Activated CD4-positive, alpha-beta T cell treated with anti-CD3 and anti-CD28 coated beads for 48 hours (primary cell): ENCODE data around the gene CNPPD1.
"Not testable (repeated sequence)": the region's sequence is repeated elsewhere in the genome, so short reads cannot be mapped to it uniquely, and the experiment has no call there.

Experiments used
- DNase-seq: peaks from one replicate; pipeline ENCODE4 v3.0.0-alpha.2; 2020

Gene CNPPD1

GRCh38 chr2:219207884-219208740 is 31.4 kb upstream of the CNPPD1 start:
- no peak for DNase-seq

DNA sequence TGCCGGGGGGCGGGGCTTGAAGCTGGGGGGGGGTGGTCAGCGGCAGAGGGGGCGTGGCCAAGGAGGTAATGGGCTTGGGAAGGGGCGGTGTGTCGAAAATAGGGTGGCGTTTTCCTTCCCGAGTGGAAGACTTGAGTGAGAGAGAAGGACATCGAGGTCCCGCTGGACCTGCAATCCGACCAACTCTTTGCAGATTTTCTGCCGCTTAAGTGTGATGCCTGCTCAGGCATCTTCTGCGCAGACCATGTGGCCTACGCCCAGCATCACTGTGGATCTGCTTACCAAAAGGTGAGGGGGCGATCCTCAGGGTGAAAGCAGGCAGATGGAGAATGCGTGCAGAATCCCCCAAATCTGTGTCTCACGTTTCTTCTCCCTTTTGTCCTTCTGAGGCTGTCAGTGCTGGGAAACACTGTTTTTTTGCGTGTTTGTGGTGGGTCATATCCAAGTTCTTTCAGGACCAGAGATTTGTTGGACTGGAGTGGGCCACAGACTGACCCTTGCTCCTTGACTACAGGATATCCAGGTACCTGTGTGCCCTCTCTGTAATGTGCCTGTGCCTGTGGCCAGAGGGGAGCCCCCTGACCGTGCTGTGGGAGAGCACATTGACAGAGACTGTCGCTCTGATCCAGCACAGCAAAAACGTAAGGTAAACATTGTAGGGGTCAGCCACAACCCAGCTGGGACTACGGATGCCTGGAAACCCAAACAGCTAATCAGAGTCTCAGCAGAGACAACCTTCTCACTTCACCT is 30.6 kb upstream of the CNPPD1 start:
- DNase-seq: no peak

- peak; percentile 96 for DNase-seq
Observed at GRCh38 chr2:219206328-219207133, 29.8 kb upstream of the CNPPD1 start, which contains the start of gene ZFAND2B. Gene ZFAND2B, plus strand, starts transcription at chr2:219206782. Its CDS starts 206 bp downstream, at chr2:219206988.

GRCh38 chr2:219205981-219206327 is 29.2 kb upstream of the CNPPD1 start:
- no peak for DNase-seq

DNA sequence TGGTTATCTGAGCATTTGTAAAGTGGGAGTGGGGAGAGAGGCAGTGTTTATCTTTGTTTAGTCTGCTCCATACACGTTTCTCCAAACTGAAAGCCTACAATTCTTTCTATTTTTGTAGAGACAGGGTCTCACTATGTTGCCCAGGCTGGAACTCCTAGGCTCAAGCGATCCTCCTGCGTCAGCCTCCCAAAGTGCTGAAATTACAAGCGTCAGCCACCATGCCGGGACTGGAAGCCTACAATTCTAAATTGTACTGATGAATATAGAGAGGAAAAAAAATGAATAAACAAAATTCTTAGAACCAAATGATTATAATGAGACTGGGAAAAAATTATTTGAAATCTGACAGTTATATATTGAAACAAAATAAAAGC is 28.4 kb upstream of the CNPPD1 start:
- no peak for DNase-seq

DNA sequence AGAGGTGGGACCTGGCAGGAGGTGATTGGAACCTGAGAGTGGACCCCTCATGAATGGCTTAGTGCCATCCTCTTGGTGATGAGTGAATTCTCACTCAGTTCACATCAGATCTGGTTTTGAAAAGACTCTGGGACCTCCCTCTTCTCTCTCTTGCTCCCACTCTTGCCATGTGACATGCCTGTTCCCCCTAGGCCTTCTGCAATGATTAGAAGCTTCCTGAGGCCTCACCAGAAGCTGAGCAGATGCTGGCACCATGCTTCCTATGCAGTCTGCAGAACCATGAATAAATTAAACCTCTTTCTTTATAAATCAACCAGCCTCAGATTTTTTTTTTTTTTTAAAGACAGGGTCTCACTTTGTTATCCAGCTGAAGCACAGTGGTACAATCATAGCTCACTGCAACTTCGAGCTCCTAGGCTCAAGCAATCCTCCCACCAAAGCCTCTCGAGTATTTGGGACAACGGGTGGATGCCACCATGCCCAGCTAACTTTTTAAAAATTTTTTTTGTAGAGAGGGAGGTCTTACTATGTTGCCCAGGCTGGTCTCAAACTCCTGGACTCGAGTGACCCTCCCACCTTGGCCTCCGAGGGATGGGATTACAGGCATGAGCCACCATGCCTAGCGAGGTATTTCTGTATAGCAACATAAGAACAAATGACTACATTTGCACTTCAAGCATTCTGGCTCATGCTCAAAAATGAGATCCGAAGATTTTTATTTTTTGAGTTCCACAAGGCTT is 27.9 kb upstream of the CNPPD1 start:
- no peak for DNase-seq

GRCh38 chr2:219201331-219201730 is 24.6 kb upstream of the CNPPD1 start:
- not testable (repeated sequence) for DNase-seq

DNA sequence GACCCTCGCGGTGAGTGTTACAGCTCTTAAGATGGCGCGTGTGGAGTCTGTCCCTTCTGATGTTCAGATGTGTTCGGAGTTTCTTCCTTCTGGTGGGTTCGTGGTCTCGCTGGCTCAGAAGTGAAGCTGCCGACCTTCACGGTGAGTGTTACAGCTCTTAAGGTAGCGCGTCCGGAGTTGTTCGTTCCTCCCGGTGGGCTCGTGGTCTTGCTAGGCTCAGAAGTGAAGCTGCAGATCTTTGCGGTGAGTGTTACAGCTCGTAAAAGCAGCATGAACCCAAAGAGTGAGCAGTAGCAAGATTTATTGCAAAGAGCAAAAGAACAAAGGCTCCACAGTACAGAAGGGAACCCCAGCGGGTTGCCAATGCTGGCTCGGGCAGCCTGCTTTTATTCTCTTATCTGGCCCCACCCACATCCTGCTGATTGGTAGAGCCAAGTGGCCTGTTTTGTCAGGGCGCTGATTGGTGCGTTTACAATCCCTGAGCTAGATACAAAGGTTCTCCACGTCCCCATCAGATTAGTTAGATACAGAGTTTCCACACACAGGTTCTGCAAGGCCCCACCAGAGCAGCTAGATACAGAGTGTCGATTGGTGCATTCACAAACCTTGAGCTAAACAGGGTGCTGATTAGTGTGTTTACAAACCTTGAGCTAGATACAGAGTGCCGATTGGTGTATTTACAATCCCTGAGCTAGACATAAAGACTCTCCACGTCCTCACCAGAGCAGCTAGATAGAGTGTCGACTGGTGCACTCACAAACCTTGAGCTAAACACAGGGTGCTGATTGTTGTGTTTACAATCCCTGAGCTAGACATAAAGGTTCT is 24.0 kb upstream of the CNPPD1 start:
- DNase-seq: peak; percentile 26

DNA sequence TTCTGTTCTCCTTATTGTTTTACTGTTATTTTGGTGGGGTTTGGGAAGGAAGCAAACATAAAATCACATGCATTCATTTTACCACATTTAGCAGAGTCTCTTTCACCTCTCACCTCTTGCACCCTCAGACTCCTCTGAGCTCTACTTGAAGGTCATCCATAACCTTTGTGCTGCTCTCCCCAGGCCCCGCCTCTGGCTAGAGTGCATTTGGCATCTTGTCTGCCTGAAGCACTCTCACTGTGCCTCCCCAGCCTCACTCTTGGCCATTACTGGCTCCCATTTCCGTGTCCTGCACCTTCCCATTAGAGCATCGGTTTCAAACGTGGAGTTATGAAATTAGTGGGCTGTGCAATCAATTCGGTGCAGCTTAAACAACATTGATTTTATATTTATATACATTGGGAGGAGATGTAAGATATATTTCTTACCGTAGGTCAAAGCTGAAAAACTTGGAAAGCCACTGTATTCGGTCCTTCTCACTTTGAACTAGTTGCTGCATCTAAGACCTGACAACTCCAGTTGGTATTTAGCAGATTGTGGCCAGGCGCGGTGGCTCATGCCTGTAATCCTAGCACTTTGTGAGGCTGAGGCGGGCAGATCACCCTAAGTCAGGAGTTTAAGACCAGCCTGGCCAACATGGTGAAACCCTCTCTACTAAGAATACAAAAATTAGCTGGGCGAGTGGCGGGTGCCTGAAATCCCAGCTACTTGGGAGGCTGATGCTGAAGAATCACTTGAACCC is 22.9 kb upstream of the CNPPD1 start:
- DNase-seq: no peak

DNA sequence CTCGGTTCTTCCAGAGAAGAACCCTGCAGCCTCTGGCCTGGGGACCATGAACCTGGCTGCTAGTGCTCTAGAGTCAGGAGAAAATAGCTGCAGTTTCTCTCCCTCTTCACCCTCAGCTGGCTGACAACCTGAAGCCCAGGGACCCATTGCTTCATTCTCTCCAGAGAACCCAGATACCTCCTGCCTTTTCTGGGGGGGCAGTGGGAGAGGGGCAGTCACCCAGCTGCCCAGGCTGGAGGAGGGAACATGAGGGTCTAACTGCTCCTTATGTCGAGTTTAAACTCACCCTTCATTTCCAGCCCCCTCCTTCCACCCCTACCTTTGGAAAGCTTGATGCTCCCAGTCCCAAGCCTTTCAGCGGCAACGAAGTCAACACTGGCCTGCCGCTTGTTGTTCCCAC is 22.2 kb upstream of the CNPPD1 start:
- no peak for DNase-seq

DNA sequence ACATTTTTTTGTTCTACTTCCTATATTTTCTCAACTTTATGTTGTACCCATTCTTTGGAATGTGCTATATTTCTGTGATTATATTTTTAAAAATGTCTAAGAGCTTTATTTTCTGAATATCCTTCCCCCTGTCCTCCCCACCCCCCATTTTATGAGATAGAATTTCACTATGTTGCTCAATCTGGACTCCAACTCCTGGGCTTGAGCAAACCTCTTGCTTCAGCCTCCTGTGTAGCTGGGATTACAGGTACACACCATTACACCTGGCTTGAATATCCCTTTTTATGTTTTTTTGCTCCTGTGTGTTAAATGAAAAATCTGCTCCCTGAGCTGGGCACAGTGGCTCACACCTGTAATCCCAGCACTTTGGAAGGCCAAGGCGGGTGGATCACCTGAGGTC is 20.7 kb upstream of the CNPPD1 start:
- no peak for DNase-seq

DNA sequence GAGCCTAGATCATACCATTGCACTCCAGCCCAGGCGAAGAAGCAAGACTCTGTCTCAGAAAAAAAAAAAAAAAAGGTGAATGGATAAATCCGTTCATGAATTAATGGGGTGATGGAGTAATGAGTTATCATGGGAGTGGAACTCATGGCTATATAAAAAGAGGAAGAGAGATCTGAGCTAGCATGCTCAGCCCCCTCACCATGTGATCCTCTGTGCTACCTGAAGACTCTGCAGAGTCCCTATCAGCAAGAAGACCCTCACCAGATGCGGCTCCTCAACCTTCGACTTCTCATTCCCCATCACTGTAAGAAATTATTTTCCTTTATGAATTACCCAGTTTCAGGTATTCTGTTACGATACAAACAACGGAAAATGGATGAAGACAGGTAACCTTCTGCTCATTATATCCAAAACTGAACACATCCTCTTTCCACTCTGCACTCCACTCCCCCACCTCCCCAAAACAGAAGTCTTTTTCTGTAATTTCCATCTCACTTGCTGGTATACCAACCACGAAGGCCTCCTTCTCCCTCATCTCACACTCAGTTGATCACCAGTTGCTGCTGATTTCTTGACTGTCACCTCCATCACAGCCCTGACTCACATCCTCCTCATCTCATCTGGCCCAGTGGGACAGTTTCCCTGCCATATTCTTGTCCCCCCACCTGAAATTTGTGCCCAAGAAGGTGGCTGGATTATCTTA is 10.2 kb upstream of the CNPPD1 start:
- DNase-seq: peak; percentile 42

DNA sequence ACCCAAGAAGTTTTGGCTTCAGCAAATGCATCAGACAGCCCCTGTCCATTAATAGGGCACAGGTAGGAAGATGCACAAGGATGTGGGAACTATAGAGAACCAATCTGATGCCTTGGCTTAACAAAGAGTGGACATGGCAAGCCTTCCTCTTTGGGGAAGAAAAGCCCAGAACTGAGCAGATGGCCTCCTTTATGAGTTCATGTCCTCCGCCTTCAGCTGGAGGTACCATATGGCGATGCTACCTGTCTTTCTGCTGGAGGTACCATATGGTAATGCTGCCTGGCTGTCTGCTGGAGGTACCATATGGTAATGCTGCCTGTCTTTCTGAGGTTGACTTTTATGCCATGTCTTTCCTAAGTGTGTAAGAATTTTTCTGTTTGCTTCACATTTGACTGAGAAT is 7.4 kb upstream of the CNPPD1 start:
- DNase-seq: no peak

DNA sequence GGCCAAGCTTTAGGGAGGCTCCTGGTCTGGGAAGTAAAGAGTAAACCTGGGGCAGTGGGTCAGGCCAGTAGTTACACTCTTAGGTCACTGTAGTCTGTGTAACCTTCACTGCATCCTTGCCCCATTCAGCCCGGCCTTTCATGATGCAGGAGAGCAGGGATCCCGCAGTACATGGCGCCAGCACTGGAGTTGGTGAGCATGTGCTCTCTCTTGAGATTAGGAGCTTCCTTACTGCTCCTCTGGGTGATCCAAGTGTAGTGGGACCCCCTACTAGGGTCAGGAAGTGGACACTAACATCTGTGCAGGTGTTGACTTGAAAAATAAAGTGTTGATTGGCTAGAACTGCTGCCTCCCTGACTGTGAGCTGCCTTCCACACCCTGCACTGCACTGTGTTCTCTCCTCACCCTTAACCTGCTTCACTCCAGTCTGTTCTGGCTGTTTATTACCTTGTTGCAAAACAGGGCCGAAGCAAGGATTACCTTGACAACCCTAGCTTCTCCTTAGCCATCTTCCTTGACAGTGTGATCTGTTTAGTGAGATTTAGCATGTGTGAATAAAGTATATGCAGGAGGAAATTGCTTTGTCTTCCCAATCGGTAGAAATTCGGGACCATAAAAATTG is 6.5 kb upstream of the CNPPD1 start:
- DNase-seq: no peak

GRCh38 chr2:219182331-219183150 is 5.8 kb upstream of the CNPPD1 start:
- peak; percentile 26 for DNase-seq

- DNase-seq: no peak
Observed at GRCh38 chr2:219181531-219181930, 4.8 kb upstream of the CNPPD1 start.

DNA sequence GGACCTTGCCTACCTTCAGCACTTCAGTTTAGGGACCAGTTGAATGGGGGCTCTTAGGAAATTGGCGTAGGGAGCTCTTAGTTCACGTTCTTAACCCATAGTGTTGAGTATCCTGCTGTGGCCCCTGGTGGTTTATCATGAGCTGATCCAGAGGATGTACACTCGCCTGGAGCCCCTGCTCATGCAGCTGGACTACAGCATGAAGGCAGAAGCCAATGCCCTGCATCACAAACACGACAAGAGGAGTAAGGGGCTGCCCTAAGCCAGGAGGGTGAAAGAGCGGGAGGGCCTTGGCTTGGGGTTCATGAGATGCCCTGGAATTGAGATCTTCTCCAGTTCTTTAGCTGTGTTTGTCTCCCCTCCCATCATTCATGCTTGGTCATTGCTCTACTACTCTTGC is 4.2 kb upstream of the CNPPD1 start:
- DNase-seq: no peak

- no peak for DNase-seq
Observed at GRCh38 chr2:219179601-219180465, 3.1 kb upstream of the CNPPD1 start.
